ENCODE data around the gene MYO1D.
"Not testable (repeated sequence)": the region's sequence is repeated elsewhere in the genome, so short reads cannot be mapped to it uniquely, and the experiment has no call there.

Gene MYO1D

GRCh38 chr17:32671896-32672295, 205.0 kb downstream of the MYO1D start:
- no peak for DNase-seq (ENCODE audit: low spot score)

DNA sequence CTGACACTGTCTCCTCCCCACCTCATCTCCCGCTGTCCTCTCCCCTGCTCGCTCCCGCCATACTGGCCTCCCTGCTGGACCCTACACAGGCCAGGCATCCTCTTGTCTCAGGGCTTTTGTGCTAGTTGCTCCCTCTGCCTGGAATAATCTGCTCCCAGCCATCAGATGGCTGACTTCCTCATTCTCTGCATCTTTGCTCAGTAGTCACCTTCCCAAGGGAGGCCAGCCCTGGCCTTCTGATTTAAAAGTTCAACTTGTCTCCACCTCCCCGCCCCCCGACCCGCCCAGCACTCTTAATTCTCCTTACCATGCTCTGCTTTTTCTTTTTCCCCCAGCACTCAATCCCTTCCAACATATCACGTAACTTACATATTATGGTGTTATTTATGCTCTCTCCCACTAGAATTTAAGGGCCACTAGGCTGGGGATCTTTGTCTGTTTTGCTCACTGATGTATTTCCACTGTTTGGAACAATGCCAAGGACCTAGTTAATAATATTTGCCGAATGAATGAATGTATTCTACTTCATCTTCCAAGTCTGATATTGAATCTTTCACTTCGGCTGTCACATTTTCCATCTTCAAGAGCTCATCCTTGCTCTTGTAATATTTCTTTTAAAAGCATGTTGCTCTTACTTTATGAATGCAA, 211.9 kb downstream of the MYO1D start:
- DNase-seq (ENCODE audit: low spot score) = no peak

GRCh38 chr17:32660496-32660985, 216.4 kb downstream of the MYO1D start:
- peak; percentile 40 for DNase-seq (ENCODE audit: low spot score)

DNA sequence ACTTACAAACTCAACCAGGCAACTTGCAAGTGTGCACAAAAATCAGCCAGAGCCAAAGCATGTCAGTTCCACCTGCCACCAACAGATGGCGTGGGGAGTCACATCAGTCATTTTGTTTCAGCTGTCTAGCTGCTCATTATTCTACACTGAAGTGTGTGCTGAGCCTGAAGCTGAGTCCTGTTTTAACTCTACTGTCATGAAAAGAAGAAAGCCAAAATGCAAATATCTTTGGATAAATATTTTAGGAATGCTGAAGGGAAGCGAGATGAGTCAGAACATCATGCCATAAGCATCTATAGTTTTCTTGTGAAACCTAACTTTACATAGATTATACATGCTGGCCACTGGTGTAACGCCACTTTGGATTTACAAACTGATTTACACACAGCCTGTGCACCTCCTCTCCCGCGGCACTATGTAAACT, 217.5 kb downstream of the MYO1D start:
- peak; percentile 94 for DNase-seq (ENCODE audit: low spot score)

- DNase-seq (ENCODE audit: low spot score) = peak; percentile 24
Observed at GRCh38 chr17:32658470-32659418, 218.2 kb downstream of the MYO1D start.

GRCh38 chr17:32656886-32657285, 220.0 kb downstream of the MYO1D start:
- DNase-seq (ENCODE audit: low spot score) = no peak

DNA sequence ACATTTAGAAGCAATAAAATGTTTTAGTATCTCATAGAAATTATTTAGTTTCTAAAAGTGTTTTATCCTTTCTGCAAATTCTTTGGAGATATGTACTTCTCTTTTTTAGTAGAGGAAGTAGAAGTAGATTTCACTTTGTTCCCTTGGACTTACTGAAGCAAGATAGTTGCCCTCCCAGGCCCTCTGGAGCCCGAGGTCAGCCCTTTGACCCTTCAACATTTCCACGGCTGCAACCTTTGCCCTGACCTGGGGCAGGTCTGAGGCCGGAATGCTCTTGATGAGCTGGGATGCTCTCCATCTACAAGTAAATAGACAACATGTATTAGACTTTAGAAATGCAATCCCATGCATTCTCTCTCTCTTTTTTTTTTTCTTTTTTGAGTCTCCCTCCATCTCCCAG, 222.6 kb downstream of the MYO1D start:
- no peak for DNase-seq (ENCODE audit: low spot score)

- no peak for DNase-seq (ENCODE audit: low spot score)
Observed at GRCh38 chr17:32651084-32651483, 225.8 kb downstream of the MYO1D start.

DNA sequence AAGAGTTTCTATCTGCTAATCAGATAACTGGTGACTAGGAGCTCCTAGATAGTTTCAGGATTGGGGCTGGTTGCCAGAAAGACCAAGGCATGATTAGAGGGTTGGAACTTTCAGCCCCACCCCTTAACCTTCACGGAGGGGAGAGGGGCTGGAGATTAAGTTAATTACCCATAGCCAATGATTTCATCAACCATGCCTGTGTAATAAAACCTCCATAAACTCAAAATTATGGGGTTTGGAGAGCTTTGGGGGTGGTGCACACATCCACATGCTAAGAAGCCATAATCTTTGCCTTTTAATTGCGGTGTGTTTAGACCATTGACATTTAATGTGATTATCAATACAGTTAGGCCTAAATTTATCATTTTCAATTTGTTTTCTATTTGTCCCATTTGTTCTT, 228.5 kb downstream of the MYO1D start:
- no peak for DNase-seq (ENCODE audit: low spot score)

DNA sequence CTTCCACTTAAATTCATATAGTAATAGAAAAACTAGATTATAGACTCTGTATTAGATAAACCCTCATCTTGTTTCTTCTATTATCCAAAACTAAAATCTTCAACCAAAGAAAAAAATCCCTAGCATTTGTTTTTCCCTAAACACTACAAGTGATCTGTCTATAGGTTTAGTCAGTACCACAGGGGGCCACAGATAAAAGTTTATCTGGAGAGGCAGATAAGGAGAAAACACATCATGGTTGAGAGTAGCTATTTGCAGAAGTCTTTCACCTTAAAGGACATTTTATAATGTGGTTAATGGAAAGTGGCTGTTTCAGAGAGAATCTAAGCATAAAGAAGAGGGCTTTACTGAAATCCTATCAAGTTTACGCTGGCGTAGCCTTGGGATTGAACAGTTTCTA, 230.0 kb downstream of the MYO1D start:
- DNase-seq (ENCODE audit: low spot score) = no peak

GRCh38 chr17:32641514-32641913, 235.4 kb downstream of the MYO1D start:
- not testable (repeated sequence) for DNase-seq (ENCODE audit: low spot score)

GRCh38 chr17:32636598-32637218, 240.2 kb downstream of the MYO1D start:
- DNase-seq (ENCODE audit: low spot score) = no peak

DNA sequence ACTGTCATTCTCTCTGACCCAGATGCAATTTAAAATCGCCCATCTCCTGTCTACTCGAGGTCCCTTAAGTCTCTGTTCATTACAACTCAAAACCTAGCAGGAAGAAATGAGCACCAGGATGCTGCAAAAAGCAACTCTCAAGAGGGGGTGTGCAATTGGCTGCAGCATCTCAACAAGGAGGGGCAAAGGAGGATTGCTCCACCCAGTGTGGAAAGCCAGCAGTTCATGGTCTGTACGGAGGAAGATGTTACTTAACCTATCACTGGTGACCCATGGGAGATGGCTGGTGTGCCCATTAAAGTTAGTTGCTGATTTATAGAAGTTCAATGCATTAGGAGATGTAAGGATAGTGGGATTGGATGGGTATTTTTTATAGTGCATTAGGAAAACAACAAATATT, 242.8 kb downstream of the MYO1D start:
- DNase-seq (ENCODE audit: low spot score) = no peak

DNA sequence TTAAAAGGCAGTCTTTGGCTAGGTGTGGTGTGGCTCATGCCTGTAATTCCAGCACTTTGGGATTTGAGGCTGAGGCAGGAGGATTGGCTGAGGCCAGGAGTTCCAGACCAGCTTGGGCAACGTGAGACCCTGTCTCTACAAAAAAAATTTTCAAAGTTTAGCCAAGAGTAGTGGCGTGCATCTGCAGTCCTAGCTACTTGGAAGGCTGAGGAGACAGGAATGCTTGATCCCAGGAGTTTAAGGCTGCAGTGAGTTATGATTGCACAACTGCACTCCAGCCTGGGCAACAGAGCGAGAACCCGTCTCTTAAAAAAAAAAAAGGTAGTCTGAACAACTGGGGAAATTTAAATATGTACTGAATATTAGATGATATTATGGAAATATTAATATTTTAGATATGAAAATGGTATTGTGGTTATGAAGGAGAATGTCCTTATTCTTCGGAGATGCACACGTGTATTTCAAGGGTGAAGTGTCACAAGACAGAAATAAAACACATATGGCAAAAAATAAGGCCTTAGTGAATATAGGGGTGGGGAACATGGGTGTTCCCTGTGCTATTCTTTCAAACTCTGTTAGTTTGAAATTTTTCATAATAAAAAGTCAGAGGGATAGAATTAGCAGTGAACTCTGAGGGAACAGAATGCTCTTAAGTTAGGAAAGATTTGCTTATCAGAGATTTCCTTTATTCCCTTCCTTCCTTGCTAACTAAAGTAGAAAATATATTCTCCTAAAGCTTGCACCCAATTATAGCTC, 245.4 kb downstream of the MYO1D start:
- no peak for DNase-seq (ENCODE audit: low spot score)

- DNase-seq (ENCODE audit: low spot score) = no peak
Observed at GRCh38 chr17:32629563-32630190, 247.2 kb downstream of the MYO1D start.

- no peak for DNase-seq (ENCODE audit: low spot score)
Observed at GRCh38 chr17:32628271-32629044, 248.5 kb downstream of the MYO1D start.

- peak; percentile 90 for DNase-seq (ENCODE audit: low spot score)
Observed at GRCh38 chr17:32627239-32627996, 249.5 kb downstream of the MYO1D start.

DNA sequence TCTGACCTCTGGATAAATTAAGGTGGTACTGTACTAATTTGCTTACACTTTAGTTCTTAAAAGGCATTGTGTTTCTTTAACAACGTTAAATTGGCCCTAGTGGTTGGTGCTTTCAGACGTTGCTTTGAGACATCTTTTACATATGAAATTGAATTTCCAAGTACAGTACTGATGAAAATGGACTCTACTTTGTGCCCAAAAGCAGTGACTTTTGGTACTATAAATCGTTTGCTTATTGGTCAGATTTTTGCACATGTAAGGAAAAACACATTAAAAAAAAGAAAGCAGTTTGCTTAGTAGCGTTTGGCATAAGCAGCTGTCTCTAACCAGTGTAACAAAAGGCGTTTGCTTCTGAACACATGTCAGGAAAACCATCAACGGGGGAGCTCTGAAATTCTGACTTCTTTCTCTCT, 250.5 kb downstream of the MYO1D start:
- DNase-seq (ENCODE audit: low spot score) = peak; percentile 33

GRCh38 chr17:32625971-32626370, 251.0 kb downstream of the MYO1D start:
- peak; percentile 57 for DNase-seq (ENCODE audit: low spot score)

DNA sequence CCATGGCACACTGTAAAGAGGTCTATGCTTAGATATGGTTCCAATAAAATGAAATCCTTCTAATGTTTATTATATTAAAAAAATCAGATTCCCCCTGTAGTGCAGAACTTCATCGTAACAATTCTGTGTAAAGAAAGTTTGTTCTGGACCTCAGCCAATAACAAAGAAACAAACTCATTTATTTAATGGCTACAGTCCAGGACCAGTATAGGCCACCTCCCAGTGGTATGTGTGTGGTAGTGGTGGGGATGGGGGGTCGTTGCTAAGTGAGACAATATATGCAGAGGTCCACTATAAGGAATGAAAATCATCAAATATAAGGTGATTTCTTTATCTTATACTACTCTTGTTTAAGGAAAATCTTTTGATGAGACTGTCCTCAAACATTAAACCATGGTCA, 253.7 kb downstream of the MYO1D start:
- no peak for DNase-seq (ENCODE audit: low spot score)

Data from Ammon's horn (tissue), 1 donor.